ENCODE results near the gene SC5D. TPM values are rescaled to one million over a fixed set of nuclear protein-coding genes. Genes with fewer than 3 reads are reported as not detected.

SC5D gene
- total RNA-seq, 1 donor from 2014 or later = 18.7 TPM

GRCh38 chr11:121321614-121322243 lies 29.2 kb downstream of the SC5D start:
- Histone ChIP-seq H3K4me1 (no peaks in the 10 kb centered on the region), H3K36me3 (no peaks in the 10 kb centered on the region), H3K27ac (replicated peaks) (no peak overlapping the region), H3K4me3 (no peak overlapping the region), H3K27me3 (ENCODE audit: low read depth) (peaks cover 29% of the 10 kb centered on the region), H3K9me3 (replicated peaks) (no peaks in the 10 kb centered on the region)
- no peak for DNase-seq
- TF ChIP-seq, protein P1, sequence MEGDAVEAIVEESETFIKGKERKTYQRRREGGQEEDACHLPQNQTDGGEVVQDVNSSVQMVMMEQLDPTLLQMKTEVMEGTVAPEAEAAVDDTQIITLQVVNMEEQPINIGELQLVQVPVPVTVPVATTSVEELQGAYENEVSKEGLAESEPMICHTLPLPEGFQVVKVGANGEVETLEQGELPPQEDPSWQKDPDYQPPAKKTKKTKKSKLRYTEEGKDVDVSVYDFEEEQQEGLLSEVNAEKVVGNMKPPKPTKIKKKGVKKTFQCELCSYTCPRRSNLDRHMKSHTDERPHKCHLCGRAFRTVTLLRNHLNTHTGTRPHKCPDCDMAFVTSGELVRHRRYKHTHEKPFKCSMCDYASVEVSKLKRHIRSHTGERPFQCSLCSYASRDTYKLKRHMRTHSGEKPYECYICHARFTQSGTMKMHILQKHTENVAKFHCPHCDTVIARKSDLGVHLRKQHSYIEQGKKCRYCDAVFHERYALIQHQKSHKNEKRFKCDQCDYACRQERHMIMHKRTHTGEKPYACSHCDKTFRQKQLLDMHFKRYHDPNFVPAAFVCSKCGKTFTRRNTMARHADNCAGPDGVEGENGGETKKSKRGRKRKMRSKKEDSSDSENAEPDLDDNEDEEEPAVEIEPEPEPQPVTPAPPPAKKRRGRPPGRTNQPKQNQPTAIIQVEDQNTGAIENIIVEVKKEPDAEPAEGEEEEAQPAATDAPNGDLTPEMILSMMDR (IDR thresholded peaks at IDR 0.05; ENCODE audit: borderline replicate concordance) = peak; percentile 64
- intact Hi-C loops (cut with micrococcal nuclease) = loop anchor here (5.0 kb wide), 2 partner anchors 211 to 271 kb away; no protein-coding TSS in a partner anchor

- TF ChIP-seq, protein P1 (IDR thresholded peaks at IDR 0.05; ENCODE audit: borderline replicate concordance) = no peak
- Histone ChIP-seq H3K36me3 (no peaks in the 10 kb centered on the region), H3K9me3 (replicated peaks) (no peaks in the 10 kb centered on the region), H3K27ac (replicated peaks) (no peak overlapping the region), H3K4me1 (no peaks in the 10 kb centered on the region), H3K27me3 (ENCODE audit: low read depth) (peaks cover 29% of the 10 kb centered on the region), H3K4me3 (no peak overlapping the region)
- intact Hi-C loops (cut with micrococcal nuclease) = loop anchor here (5.0 kb wide), 2 partner anchors 209 to 269 kb away; no protein-coding TSS in a partner anchor
- DNase-seq = no peak
Measured at GRCh38 chr11:121323046-121323607, 30.6 kb downstream of the SC5D start.

GRCh38 chr11:121326230-121326629 lies 33.7 kb downstream of the SC5D start:
- intact Hi-C loops (cut with micrococcal nuclease) = no loop called here

GRCh38 chr11:121327553-121327952 lies 35.0 kb downstream of the SC5D start:
- intact Hi-C loops (cut with micrococcal nuclease) = no loop called here
- DNase-seq = no peak

More at GRCh38 chr11:121326230-121326629, 33.7 kb downstream of the SC5D start:
- H3K4me1 ChIP-seq = peaks cover 3% of the 10 kb centered on the region
- no peak for DNase-seq
- TF ChIP-seq, protein P1 (IDR thresholded peaks at IDR 0.05; ENCODE audit: borderline replicate concordance) = no peak
- peaks cover 38% of the 10 kb centered on the region for H3K27me3 ChIP-seq (ENCODE audit: low read depth)
- no peaks in the 10 kb centered on the region for H3K9me3 ChIP-seq (replicated peaks)
- no peak overlapping the region for H3K4me3 ChIP-seq
- no peaks in the 10 kb centered on the region for H3K36me3 ChIP-seq
- no peak overlapping the region for H3K27ac ChIP-seq (replicated peaks)

GRCh38 chr11:121328176-121328966 lies 35.8 kb downstream of the SC5D start:
- no peak overlapping the region for H3K4me3 ChIP-seq
- H3K9me3 ChIP-seq (replicated peaks) = no peaks in the 10 kb centered on the region
- peaks cover 32% of the 10 kb centered on the region for H3K27me3 ChIP-seq (ENCODE audit: low read depth)
- intact Hi-C loops (cut with micrococcal nuclease) = no loop called here
- TF ChIP-seq, protein P1 (IDR thresholded peaks at IDR 0.05; ENCODE audit: borderline replicate concordance) = no peak
- H3K27ac ChIP-seq (replicated peaks) = no peak overlapping the region
- peaks cover 6% of the 10 kb centered on the region for H3K4me1 ChIP-seq
- no peak for DNase-seq
- no peaks in the 10 kb centered on the region for H3K36me3 ChIP-seq

More at GRCh38 chr11:121327553-121327952, 35.0 kb downstream of the SC5D start:
- no peak overlapping the region for H3K4me3 ChIP-seq
- TF ChIP-seq, protein P1 (IDR thresholded peaks at IDR 0.05; ENCODE audit: borderline replicate concordance) = no peak
- H3K27me3 ChIP-seq (ENCODE audit: low read depth) = peaks cover 34% of the 10 kb centered on the region
- H3K9me3 ChIP-seq (replicated peaks) = no peaks in the 10 kb centered on the region
- H3K36me3 ChIP-seq = no peaks in the 10 kb centered on the region
- peaks cover 6% of the 10 kb centered on the region for H3K4me1 ChIP-seq
- H3K27ac ChIP-seq (replicated peaks) = no peak overlapping the region

Measured in left ventricle myocardium inferior (tissue), 1 donor.